ENCODE data around the gene CUL2. TPM values are rescaled to one million over a fixed set of nuclear protein-coding genes. Genes with fewer than 3 reads are reported as not detected.

Gene CUL2
- total and polyA plus RNA-seq, 2 experiments from 2014 or later: 17.2 to 38.3 TPM

DNA sequence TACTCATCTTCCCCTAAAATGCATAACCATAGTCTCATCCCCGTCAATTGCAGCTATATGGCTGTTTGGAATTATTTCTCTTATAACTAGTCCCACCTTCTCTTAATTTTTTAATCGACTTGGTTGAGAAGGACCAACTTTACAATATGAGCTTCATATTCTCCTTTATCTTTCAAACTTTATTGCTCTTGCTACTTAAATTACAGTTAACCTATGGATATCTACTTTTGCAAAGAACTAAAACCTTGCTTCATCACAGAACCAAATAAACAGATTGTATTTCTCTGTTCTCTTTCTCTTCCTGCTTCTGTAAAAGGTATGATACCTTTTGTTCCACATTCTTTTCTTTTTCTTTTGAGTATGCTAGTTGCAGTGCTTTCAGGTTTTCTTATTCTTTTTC lies 42.6 kb upstream of the CUL2 start (continued):
- no peak for TF ChIP-seq ZNF462 (CRISPR knock-in tag; IDR thresholded peaks at IDR 0.05)
- no peak for TF ChIP-seq CREB1 (CRISPR knock-in tag; IDR thresholded peaks at IDR 0.05; ENCODE audit: low read depth)
- TF ChIP-seq ZNF114 (CRISPR knock-in tag; IDR thresholded peaks at IDR 0.05): no peak

DNA sequence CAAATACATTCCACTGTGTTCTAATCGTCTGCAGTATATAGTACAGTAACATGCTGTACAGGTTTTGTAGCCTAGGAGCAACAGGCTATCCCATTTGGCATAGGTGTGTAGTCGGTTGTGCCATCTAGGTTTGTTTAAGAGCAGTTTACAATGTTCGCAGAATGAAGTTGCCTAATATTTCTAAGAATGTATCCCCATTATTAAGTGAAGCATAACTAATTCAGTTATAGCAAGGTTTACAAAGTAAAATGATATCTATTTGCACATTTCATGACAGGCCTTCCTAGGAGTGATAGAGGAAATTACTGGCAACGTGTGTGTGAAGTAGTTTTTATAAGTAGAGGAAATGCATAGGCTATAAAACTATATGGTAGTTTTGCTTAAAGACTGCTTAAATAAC lies 40.5 kb upstream of the CUL2 start:
- no peak overlapping the region for H3K4me3 ChIP-seq
- Mint-ChIP-seq H3K27me3 (ENCODE audit: insufficient read depth, low read depth, poor library complexity) (no peaks in the 10 kb centered on the region), H3K27ac (no peak overlapping the region), H3K9me3 (peaks cover 4% of the 10 kb centered on the region; the same call in 2 of the 3 replicates), H3K36me3 (ENCODE audit: low read depth) (peaks cover 4% of the 10 kb centered on the region; the same call in 2 of the 3 replicates), H3K4me1 (peaks cover 10% of the 10 kb centered on the region), H3K4me3 (no peak overlapping the region)
- peaks cover 5% of the 10 kb centered on the region; the same call in 1 of the 2 replicates for H3F3A ChIP-seq (replicated peaks; ENCODE audit: low read depth)
- peaks cover 11% of the 10 kb centered on the region; the same call in 1 of the 2 replicates for H3K4me1 ChIP-seq (ENCODE audit: insufficient read depth)
- no peaks in the 10 kb centered on the region for H4K20me1 ChIP-seq (replicated peaks; ENCODE audit: insufficient read depth)
- DNase-seq (ENCODE audit: low spot score): no peak
- H3K9me2 ChIP-seq (ENCODE audit: insufficient read depth): no peaks in the 10 kb centered on the region; the same call in 1 of the 2 replicates
- H3K36me3 ChIP-seq (ENCODE audit: insufficient read depth): no peaks in the 10 kb centered on the region
- H3K79me2 ChIP-seq (replicated peaks; ENCODE audit: insufficient read depth): peaks cover 56% of the 10 kb centered on the region
- no peak for TF ChIP-seq EZH2 (IDR thresholded peaks at IDR 0.05; ENCODE audit: low read depth, unreplicated experiment)
- no peak for TF ChIP-seq EZH2phosphoT487 (IDR thresholded peaks at IDR 0.05; ENCODE audit: unreplicated experiment)
- H2AFZ ChIP-seq: no peak overlapping the region
- no peak for ATAC-seq
- H3K27ac ChIP-seq (ENCODE audit: low read depth): no peak overlapping the region
- no peaks in the 10 kb centered on the region for H3K27me3 ChIP-seq (ENCODE audit: insufficient read depth)
- H3K4me2 ChIP-seq: no peak overlapping the region

Data from GM23338 (cell line).